ENCODE data around the gene LRRC14B. TPM values are rescaled to one million over a fixed set of nuclear protein-coding genes. Genes with fewer than 3 reads are reported as not detected.
"Not testable (repeated sequence)": the region's sequence is repeated elsewhere in the genome, so short reads cannot be mapped to it uniquely, and the experiment has no call there.

The LRRC14B gene
- total RNA-seq, 1 donor from 2014 or later, result not detected

- no peak for DNase-seq (ENCODE audit: low read depth)
Observed at GRCh38 chr5:160173-160510, 31.2 kb upstream of the LRRC14B start.

- DNase-seq (ENCODE audit: low read depth), result no peak
Observed at GRCh38 chr5:160921-161802, 30.1 kb upstream of the LRRC14B start.

GRCh38 chr5:161803-162110, 29.5 kb upstream of the LRRC14B start:
- DNase-seq (ENCODE audit: low read depth), result no peak

- no peak for DNase-seq (ENCODE audit: low read depth)
Observed at GRCh38 chr5:162190-162564, 29.1 kb upstream of the LRRC14B start.

- DNase-seq (ENCODE audit: low read depth), result no peak
Observed at GRCh38 chr5:162565-163337, 28.5 kb upstream of the LRRC14B start.

GRCh38 chr5:163338-163620, 28.0 kb upstream of the LRRC14B start:
- DNase-seq (ENCODE audit: low read depth), result no peak

GRCh38 chr5:163841-164240, 27.5 kb upstream of the LRRC14B start:
- DNase-seq (ENCODE audit: low read depth), result no peak

- DNase-seq (ENCODE audit: low read depth), result no peak
Observed at GRCh38 chr5:164244-164643, 27.1 kb upstream of the LRRC14B start.

GRCh38 chr5:164783-165182, 26.5 kb upstream of the LRRC14B start:
- DNase-seq (ENCODE audit: low read depth), result not testable (repeated sequence)

GRCh38 chr5:166441-167372, 24.6 kb upstream of the LRRC14B start:
- DNase-seq (ENCODE audit: low read depth), result no peak

GRCh38 chr5:167511-167910, 23.8 kb upstream of the LRRC14B start:
- DNase-seq (ENCODE audit: low read depth), result no peak

- peak; percentile 79 for DNase-seq (ENCODE audit: low read depth)
Observed at GRCh38 chr5:167982-168660, 23.2 kb upstream of the LRRC14B start.

GRCh38 chr5:169071-169727, 22.1 kb upstream of the LRRC14B start:
- no peak for DNase-seq (ENCODE audit: low read depth)

GRCh38 chr5:169728-170094, 21.6 kb upstream of the LRRC14B start:
- DNase-seq (ENCODE audit: low read depth), result no peak

- no peak for DNase-seq (ENCODE audit: low read depth)
Observed at GRCh38 chr5:170971-171800, 20.1 kb upstream of the LRRC14B start.

GRCh38 chr5:171801-172331, 19.4 kb upstream of the LRRC14B start:
- DNase-seq (ENCODE audit: low read depth), result no peak

- no peak for DNase-seq (ENCODE audit: low read depth)
Observed at GRCh38 chr5:172421-172820, 18.9 kb upstream of the LRRC14B start.

GRCh38 chr5:172841-173251, 18.4 kb upstream of the LRRC14B start:
- no peak for DNase-seq (ENCODE audit: low read depth)

- no peak for DNase-seq (ENCODE audit: low read depth)
Observed at GRCh38 chr5:173392-174290, 17.7 kb upstream of the LRRC14B start.
